Measurements from ENCODE around the gene SORCS3.

DNA sequence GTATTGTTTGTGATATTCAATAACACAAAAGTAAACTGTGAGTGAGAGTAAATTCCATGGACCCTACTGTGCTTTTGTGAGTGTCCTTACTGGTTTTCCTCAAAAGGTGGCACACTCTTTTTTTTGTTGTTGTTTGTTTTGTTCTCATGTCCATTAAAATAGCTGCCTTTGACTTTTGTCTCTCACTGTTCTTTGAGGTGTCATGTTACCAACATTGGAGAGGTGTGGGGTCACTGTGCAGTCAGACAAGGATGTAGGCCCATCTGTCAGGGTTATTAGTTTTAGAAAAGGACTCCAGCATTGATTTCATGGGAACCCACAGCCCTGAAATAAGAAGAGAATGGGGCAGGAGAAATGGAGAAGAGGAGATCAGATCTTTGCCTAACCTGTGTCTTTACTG, 383.1 kb downstream of the SORCS3 start:
- no peak for TF ChIP-seq POLR2A (IDR thresholded peaks at IDR 0.05)
- TF ChIP-seq, protein P1, sequence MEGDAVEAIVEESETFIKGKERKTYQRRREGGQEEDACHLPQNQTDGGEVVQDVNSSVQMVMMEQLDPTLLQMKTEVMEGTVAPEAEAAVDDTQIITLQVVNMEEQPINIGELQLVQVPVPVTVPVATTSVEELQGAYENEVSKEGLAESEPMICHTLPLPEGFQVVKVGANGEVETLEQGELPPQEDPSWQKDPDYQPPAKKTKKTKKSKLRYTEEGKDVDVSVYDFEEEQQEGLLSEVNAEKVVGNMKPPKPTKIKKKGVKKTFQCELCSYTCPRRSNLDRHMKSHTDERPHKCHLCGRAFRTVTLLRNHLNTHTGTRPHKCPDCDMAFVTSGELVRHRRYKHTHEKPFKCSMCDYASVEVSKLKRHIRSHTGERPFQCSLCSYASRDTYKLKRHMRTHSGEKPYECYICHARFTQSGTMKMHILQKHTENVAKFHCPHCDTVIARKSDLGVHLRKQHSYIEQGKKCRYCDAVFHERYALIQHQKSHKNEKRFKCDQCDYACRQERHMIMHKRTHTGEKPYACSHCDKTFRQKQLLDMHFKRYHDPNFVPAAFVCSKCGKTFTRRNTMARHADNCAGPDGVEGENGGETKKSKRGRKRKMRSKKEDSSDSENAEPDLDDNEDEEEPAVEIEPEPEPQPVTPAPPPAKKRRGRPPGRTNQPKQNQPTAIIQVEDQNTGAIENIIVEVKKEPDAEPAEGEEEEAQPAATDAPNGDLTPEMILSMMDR (IDR thresholded peaks at IDR 0.05), result no peak
- no peak for TF ChIP-seq POLR2AphosphoS5 (IDR thresholded peaks at IDR 0.05)
